RWPE1 (cell line): ENCODE results near the gene NSUN2.

ENCODE experiments used
- CTCF ChIA-PET: fragments of 350-600 bp; sonication (Branson Sonifier 250); formaldehyde crosslinking; extraction: SDS; loops from one replicate; lab custom pipeline; 2021; lab: Yijun Ruan, JAX
- POLR2A ChIA-PET: fragments of 400-600 bp; formaldehyde crosslinking; extraction: SDS; loops from one replicate; lab custom pipeline; 2020; ENCODE audit warnings: antibody characterized with exemption; ENCODE audit not compliant: low non-redundant PET; lab: Yijun Ruan, JAX
- DNase-seq: peaks from one replicate; pipeline ENCODE4 v3.0.0; 2012; ENCODE audit warnings: low spot score
- H3K27ac ChIP-seq: fragments of 450-650 bp; 2 replicates; pipeline ENCODE4 v1.5.1; 2017
- TF ChIP-seq, protein P1 (sequence below): fragments of 450-650 bp; conservative IDR thresholded peaks from 2 replicates; pipeline ENCODE4 v1.5.1; 2017; ENCODE audit warnings: low read depth, mild to moderate bottlenecking

Gene NSUN2

GRCh38 chr5:6597557-6597956, 35.3 kb downstream of the NSUN2 start:
- DNase-seq = no peak
- POLR2A ChIA-PET = no interaction called here
- TF ChIP-seq, protein P1, sequence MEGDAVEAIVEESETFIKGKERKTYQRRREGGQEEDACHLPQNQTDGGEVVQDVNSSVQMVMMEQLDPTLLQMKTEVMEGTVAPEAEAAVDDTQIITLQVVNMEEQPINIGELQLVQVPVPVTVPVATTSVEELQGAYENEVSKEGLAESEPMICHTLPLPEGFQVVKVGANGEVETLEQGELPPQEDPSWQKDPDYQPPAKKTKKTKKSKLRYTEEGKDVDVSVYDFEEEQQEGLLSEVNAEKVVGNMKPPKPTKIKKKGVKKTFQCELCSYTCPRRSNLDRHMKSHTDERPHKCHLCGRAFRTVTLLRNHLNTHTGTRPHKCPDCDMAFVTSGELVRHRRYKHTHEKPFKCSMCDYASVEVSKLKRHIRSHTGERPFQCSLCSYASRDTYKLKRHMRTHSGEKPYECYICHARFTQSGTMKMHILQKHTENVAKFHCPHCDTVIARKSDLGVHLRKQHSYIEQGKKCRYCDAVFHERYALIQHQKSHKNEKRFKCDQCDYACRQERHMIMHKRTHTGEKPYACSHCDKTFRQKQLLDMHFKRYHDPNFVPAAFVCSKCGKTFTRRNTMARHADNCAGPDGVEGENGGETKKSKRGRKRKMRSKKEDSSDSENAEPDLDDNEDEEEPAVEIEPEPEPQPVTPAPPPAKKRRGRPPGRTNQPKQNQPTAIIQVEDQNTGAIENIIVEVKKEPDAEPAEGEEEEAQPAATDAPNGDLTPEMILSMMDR = no peak
- CTCF ChIA-PET = no interaction called here
- H3K27ac ChIP-seq = no peak overlapping the region

- CTCF ChIA-PET = no interaction called here
- TF ChIP-seq, protein P1 = no peak
- no peak for DNase-seq
- POLR2A ChIA-PET = no interaction called here
- no peak overlapping the region for H3K27ac ChIP-seq
These were observed 36.5 kb downstream of the NSUN2 start for GRCh38 chr5:6596388-6596787.

GRCh38 chr5:6595405-6595804, 37.4 kb downstream of the NSUN2 start:
- no peak for DNase-seq
- H3K27ac ChIP-seq = no peak overlapping the region
- ChIA-PET CTCF (no interaction called here), POLR2A (no interaction called here)
- TF ChIP-seq, protein P1 = no peak

GRCh38 chr5:6594066-6594465, 38.8 kb downstream of the NSUN2 start:
- DNase-seq = no peak
- POLR2A ChIA-PET = no interaction called here
- H3K27ac ChIP-seq = no peak overlapping the region
- CTCF ChIA-PET = no interaction called here
- TF ChIP-seq, protein P1 = no peak

- ChIA-PET CTCF (no interaction called here), POLR2A (no interaction called here)
- no peak overlapping the region for H3K27ac ChIP-seq
- TF ChIP-seq, protein P1 = no peak
- DNase-seq = no peak
These were observed 39.5 kb downstream of the NSUN2 start for GRCh38 chr5:6593148-6594016.

GRCh38 chr5:6592601-6593000, 40.2 kb downstream of the NSUN2 start:
- ChIA-PET CTCF (no interaction called here), POLR2A (no interaction called here)
- DNase-seq = peak; percentile 22
- TF ChIP-seq, protein P1 = no peak
- no peak overlapping the region for H3K27ac ChIP-seq
